GM23338 (cell line): ENCODE data around the gene TRPC4AP.

ENCODE experiments used
- CTCF ChIP-seq, 2 experiments: fragments of 200-600 bp in 1 of 2; sonication (generic) in 1 of 2; conservative IDR thresholded peaks; 2 replicates each; pipeline versions ENCODE4 v1.5.1 to v1.6.1; 2016 to 2017; ENCODE audit warnings: antibody characterized with exemption in 2 of 2, low read depth in 2 of 2, mild to moderate bottlenecking in 2 of 2, moderate library complexity in 1 of 2
- EZH2 ChIP-seq: fragments of 200-600 bp; sonication (generic); IDR thresholded peaks from one replicate; pipeline ENCODE4 v1.8.0; 2017; ENCODE audit warnings: antibody characterized with exemption, mild to moderate bottlenecking, low read depth; ENCODE audit not compliant: unreplicated experiment
- EZH2phosphoT487 ChIP-seq: fragments of 200-600 bp; sonication (generic); IDR thresholded peaks from one replicate; pipeline ENCODE4 v1.8.1; 2018; ENCODE audit warnings: antibody characterized with exemption; ENCODE audit not compliant: unreplicated experiment
- JUNB ChIP-seq: IDR thresholded peaks from one replicate; pipeline ENCODE4 v1.6.1; 2016; ENCODE audit warnings: antibody characterized with exemption; ENCODE audit not compliant: unreplicated experiment
- POLR2AphosphoS5 ChIP-seq: IDR thresholded peaks from 2 replicates; pipeline ENCODE4 v1.6.1; 2016; ENCODE audit warnings: antibody characterized with exemption, low read depth
- REST ChIP-seq: IDR thresholded peaks from one replicate; pipeline ENCODE4 v1.6.1; 2018; ENCODE audit warnings: antibody characterized with exemption; ENCODE audit not compliant: unreplicated experiment
- ZNF331 ChIP-seq: fragments of 250-450 bp; sonication (Bioruptor Pico); IDR thresholded peaks from 2 replicates; pipeline ENCODE4 v1.5.0; 2020; ENCODE audit warnings: low read depth, mild to moderate bottlenecking, moderate library complexity

GRCh38 chr20:34997774-34998173 lies 94.8 kb downstream of the TRPC4AP start:
- no peak for TF ChIP-seq CTCF (conservative IDR thresholded peaks at IDR 0.05; ENCODE audit: low read depth in 2 of 2)
- no peak for TF ChIP-seq JUNB
- no peak for TF ChIP-seq EZH2
- TF ChIP-seq POLR2AphosphoS5: no peak
- TF ChIP-seq EZH2phosphoT487: no peak
- TF ChIP-seq REST: no peak
- TF ChIP-seq ZNF331 (CRISPR knock-in tag): no peak
